HepG2 (cell line): ENCODE results near the gene NCOA1. TPM values are rescaled to one million over a fixed set of nuclear protein-coding genes. Genes with fewer than 3 reads are reported as not detected.

Experiments
- FOXC1 ChIP-seq: sonication (generic); formaldehyde crosslinking; IDR thresholded peaks from 2 replicates; pipeline ENCODE4 v1.8.0; 2022; ENCODE audit warnings: mild to moderate bottlenecking, missing genetic modification reagents, borderline replicate concordance
- FOXP1 ChIP-seq, 2 experiments: fragments of 450-650 bp in 1 of 2; IDR thresholded peaks; 2 replicates each; pipeline ENCODE4 v1.6.1; 2017 to 2018; ENCODE audit warnings: antibody characterized with exemption in 1 of 2
- HOXA7 ChIP-seq: sonication (generic); formaldehyde crosslinking; IDR thresholded peaks from 2 replicates; pipeline ENCODE4 v1.8.1; 2022; ENCODE audit warnings: mild to moderate bottlenecking, missing genetic modification reagents, moderate library complexity
- KDM2A ChIP-seq: sonication (generic); formaldehyde crosslinking; IDR thresholded peaks from 2 replicates; pipeline ENCODE4 v1.4.0; 2020; ENCODE audit warnings: low read depth, missing genetic modification reagents, borderline replicate concordance
- LRRFIP1 ChIP-seq: sonication (generic); formaldehyde crosslinking; conservative IDR thresholded peaks from 2 replicates; pipeline ENCODE4 v1.4.0; 2020; ENCODE audit warnings: missing genetic modification reagents
- RBAK ChIP-seq: sonication (generic); formaldehyde crosslinking; IDR thresholded peaks from 2 replicates; pipeline ENCODE4 v1.5.1; 2020; ENCODE audit warnings: mild to moderate bottlenecking, missing genetic modification reagents
- SMAD3 ChIP-seq: sonication (generic); formaldehyde crosslinking; IDR thresholded peaks from 2 replicates; pipeline ENCODE4 v1.4.0; 2020; ENCODE audit warnings: missing genetic modification reagents
- TEAD2 ChIP-seq: sonication (generic); formaldehyde crosslinking; IDR thresholded peaks from 2 replicates; pipeline ENCODE4 v1.9.0; 2021; ENCODE audit warnings: missing genetic modification reagents
- USF2 ChIP-seq, 2 experiments: sonication (generic) in 1 of 2; formaldehyde crosslinking in 1 of 2; IDR thresholded peaks; 2 replicates each; pipeline versions ENCODE4 v1.5.1 to v1.6.1; 2011 to 2020; ENCODE audit warnings: borderline replicate concordance in 1 of 2, low read depth in 1 of 2, low read length in 1 of 2, mild to moderate bottlenecking in 1 of 2, missing genetic modification reagents in 1 of 2, moderate library complexity in 1 of 2
- ZBTB34 ChIP-seq: sonication (generic); formaldehyde crosslinking; IDR thresholded peaks from 2 replicates; pipeline ENCODE4 v1.8.0; 2022; ENCODE audit warnings: mild to moderate bottlenecking, missing genetic modification reagents
- ZFY ChIP-seq: sonication (generic); formaldehyde crosslinking; IDR thresholded peaks from 2 replicates; pipeline ENCODE4 v1.4.0; 2020; ENCODE audit warnings: missing genetic modification reagents
- ZMAT3 ChIP-seq: sonication (generic); formaldehyde crosslinking; conservative IDR thresholded peaks from 2 replicates; pipeline ENCODE4 v1.7.0; 2021; ENCODE audit warnings: missing genetic modification reagents
- ZNF24 ChIP-seq: fragments of 450-650 bp; IDR thresholded peaks from 2 replicates; pipeline ENCODE4 v1.6.1; 2017; ENCODE audit warnings: antibody characterized with exemption, mild to moderate bottlenecking
- ZNF576 ChIP-seq: sonication (generic); formaldehyde crosslinking; IDR thresholded peaks from 2 replicates; pipeline ENCODE4 v1.4.0; 2020; ENCODE audit warnings: mild to moderate bottlenecking, missing genetic modification reagents
- ZNF7 ChIP-seq: IDR thresholded peaks from 2 replicates; pipeline ENCODE4 v1.6.1; 2016; ENCODE audit warnings: missing biosample characterization, missing genetic modification reagents
- ZNF770 ChIP-seq: sonication (generic); formaldehyde crosslinking; IDR thresholded peaks from 2 replicates; pipeline ENCODE4 v1.5.0; 2020; ENCODE audit warnings: mild to moderate bottlenecking, missing genetic modification reagents
- ZSCAN5A ChIP-seq: sonication (generic); formaldehyde crosslinking; IDR thresholded peaks from 2 replicates; pipeline ENCODE4 v1.8.0; 2022; ENCODE audit warnings: mild to moderate bottlenecking, missing genetic modification reagents, borderline replicate concordance
- polyA plus RNA-seq, 8 experiments: library from polyadenylated mRNA; depleted of rRNA in 3 of 8; stranded (reverse) in 7 of 8; unstranded in 1 of 8; fragments of >200 nt; fragmentation: Illumina TruSeq in 4 of 8; extraction: Trizol in 4 of 8; gene quantifications; 2 replicates each; pipeline versions ENCODE4 v1.2.1 to v1.2.3, GENCODE V29; 2011 to 2016; ENCODE audit warnings: low read depth in 4 of 8, missing spikeins in 1 of 8, mixed read lengths in 1 of 8; ENCODE audit not compliant: insufficient read depth in 1 of 8
- total RNA-seq, 5 experiments: library from RNA; depleted of rRNA; stranded (reverse); fragments of >200 nt; fragmentation: Illumina TruSeq; extraction: Trizol; gene quantifications; 2 replicates each; pipeline ENCODE4 v1.2.3, GENCODE V29; 2016; ENCODE audit warnings: low read depth in 1 of 5

The NCOA1 gene
- total and polyA plus RNA-seq, 2 of the 13 experiments (the other 11 are each of a cell fraction or from before 2014, with no cell fraction given) = 10.0 to 10.4 TPM

- peak; percentile 71 for TF ChIP-seq ZNF770 (CRISPR knock-in tag)
- peak; percentile 82; the same call in 1 of the 2 replicates for TF ChIP-seq SMAD3
- peak; percentile 96 for TF ChIP-seq KDM2A (CRISPR knock-in tag)
- TF ChIP-seq LRRFIP1 (CRISPR knock-in tag) = no peak
- no peak for TF ChIP-seq HOXA7 (CRISPR knock-in tag)
- no peak for TF ChIP-seq TEAD2 (CRISPR knock-in tag)
- TF ChIP-seq RBAK (CRISPR knock-in tag) = no peak
- TF ChIP-seq ZNF7 = no peak; the same call in 1 of the 2 replicates
- TF ChIP-seq ZBTB34 (CRISPR knock-in tag) = peak; percentile 36; the same call in 1 of the 2 replicates
- no peak for TF ChIP-seq FOXP1 (IDR thresholded peaks at IDR 0.05)
- TF ChIP-seq FOXP1 (CRISPR knock-in tag; IDR thresholded peaks at IDR 0.05) = no peak
- 0 out of 2 replicates have a peak, but pooled peaks have one; percentile 67 for TF ChIP-seq ZNF576
- peak; percentile 96 for TF ChIP-seq FOXC1 (CRISPR knock-in tag)
- TF ChIP-seq ZSCAN5A (CRISPR knock-in tag) = peak; percentile 36; the same call in 1 of the 2 replicates
- TF ChIP-seq ZFY (CRISPR knock-in tag) = peak; percentile 98
- no peak for TF ChIP-seq USF2 (IDR thresholded peaks at IDR 0.05; ENCODE audit: low read depth, low read length)
- no peak; the same call in 1 of the 2 replicates for TF ChIP-seq USF2 (CRISPR knock-in tag; IDR thresholded peaks at IDR 0.05; ENCODE audit: borderline replicate concordance)
- TF ChIP-seq ZMAT3 (CRISPR knock-in tag) = peak; percentile 92
- no peak for TF ChIP-seq ZNF24
Observed at GRCh38 chr2:24792874-24793760, 302.1 kb downstream of the NCOA1 start, which contains the start of the genes CENPO and PTRHD1 (continued).
